ENCODE measurements around the gene HDAC4.

DNA sequence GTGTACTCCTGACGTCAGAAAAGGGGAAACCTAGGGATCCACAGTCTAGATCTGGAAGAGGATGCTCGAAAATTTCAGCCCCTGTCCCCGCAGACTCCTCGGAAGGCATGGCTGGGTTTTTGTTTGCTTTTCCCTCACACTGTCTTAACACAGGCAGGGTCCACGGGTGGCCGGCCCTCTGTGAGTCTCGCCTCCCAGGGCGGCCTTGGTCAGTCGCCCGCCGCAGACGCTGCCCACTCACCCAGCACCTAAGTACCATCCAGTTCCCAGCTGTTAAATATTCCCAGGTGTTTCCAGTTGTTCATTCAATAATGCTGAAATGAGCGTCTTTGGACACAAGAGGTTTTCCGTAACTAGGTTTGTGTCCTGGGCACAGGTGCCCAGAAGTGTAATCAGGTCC is 359.8 kb downstream of the HDAC4 start:
- TF ChIP-seq, protein P1, sequence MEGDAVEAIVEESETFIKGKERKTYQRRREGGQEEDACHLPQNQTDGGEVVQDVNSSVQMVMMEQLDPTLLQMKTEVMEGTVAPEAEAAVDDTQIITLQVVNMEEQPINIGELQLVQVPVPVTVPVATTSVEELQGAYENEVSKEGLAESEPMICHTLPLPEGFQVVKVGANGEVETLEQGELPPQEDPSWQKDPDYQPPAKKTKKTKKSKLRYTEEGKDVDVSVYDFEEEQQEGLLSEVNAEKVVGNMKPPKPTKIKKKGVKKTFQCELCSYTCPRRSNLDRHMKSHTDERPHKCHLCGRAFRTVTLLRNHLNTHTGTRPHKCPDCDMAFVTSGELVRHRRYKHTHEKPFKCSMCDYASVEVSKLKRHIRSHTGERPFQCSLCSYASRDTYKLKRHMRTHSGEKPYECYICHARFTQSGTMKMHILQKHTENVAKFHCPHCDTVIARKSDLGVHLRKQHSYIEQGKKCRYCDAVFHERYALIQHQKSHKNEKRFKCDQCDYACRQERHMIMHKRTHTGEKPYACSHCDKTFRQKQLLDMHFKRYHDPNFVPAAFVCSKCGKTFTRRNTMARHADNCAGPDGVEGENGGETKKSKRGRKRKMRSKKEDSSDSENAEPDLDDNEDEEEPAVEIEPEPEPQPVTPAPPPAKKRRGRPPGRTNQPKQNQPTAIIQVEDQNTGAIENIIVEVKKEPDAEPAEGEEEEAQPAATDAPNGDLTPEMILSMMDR (optimal IDR thresholded peaks at IDR 0.05 in 1 of 3, IDR thresholded peaks at IDR 0.05 in 1 of 3, conservative IDR thresholded peaks at IDR 0.05 in 1 of 3; ENCODE audit: extremely low read depth in 1 of 3, insufficient read depth in 2 of 3, low read length in 3 of 3) = no peak
- no peak for TF ChIP-seq EZH2 (IDR thresholded peaks at IDR 0.05; ENCODE audit: low read length)
